Measurements from ENCODE around the gene ATF4.

DNA sequence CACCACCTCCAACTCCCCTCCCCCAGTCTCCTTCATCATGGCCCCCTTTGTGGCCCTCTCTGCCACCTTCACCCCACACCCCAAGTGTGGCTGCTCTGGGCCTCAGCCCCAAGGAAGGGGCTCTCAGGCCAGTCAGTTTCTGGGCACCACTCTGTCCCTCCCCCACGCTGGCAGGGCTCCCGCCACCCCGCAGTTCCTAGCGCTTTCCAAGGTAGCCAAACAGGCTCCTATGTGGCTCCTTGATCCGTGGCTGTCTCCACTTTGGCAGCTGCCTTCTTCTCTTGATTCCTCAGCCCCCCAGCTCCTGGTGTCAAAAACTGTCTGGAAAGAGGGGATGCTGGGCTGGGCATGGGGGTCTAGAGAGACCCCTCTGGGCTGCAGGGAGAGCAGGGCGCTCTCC is 39.8 kb downstream of the ATF4 start:
- TF ChIP-seq CTCF (IDR thresholded peaks at IDR 0.05) = no peak
- no peak for TF ChIP-seq POLR2A (IDR thresholded peaks at IDR 0.05)
